H1 (cell line): ENCODE measurements around the gene CD47. TPM values are rescaled to one million over a fixed set of nuclear protein-coding genes. Genes with fewer than 3 reads are reported as not detected.

ENCODE experiments used
- BACH1 ChIP-seq: IDR thresholded peaks from 2 replicates; pipeline ENCODE4 v1.6.1; 2012; ENCODE audit warnings: low read length, improper control_type of control experiment
- E2F6 ChIP-seq: IDR thresholded peaks from 2 replicates; pipeline ENCODE4 v1.6.1; 2012; ENCODE audit warnings: inconsistent platforms
- GABPA ChIP-seq: IDR thresholded peaks from 2 replicates; pipeline ENCODE4 v1.6.1; 2011; ENCODE audit warnings: mild to moderate bottlenecking, low read length, moderate library complexity, borderline replicate concordance; ENCODE audit not compliant: insufficient read depth
- polyA plus RNA-seq, 7 experiments: library from polyadenylated mRNA; depleted of rRNA in 3 of 7; stranded (reverse) in 5 of 7; unstranded in 2 of 7; fragments of >200 nt in 5 of 7; fragments of 200-250 nt in 2 of 7; gene quantifications; 1 replicate in 5 of 7; 2 replicates in 1 of 7; 4 replicates in 1 of 7; pipeline versions ENCODE4 v1.2.1 to v1.2.3, GENCODE V29; 2011 to 2013; ENCODE audit warnings: missing spikeins in 2 of 7, mixed read lengths in 2 of 7
- total RNA-seq: library from RNA; stranded (reverse); fragmentation: NEBNext Ultra II Directional; extraction: Animal tissue kit (Norgen Biotek cat#: 25700); gene quantifications from 2 replicates; pipeline ENCODE4 v1.2.1, GENCODE V29; 2021

The CD47 gene
- total and polyA plus RNA-seq, 2 of the 8 experiments (the other 6 are each of a cell fraction or from before 2014, with no cell fraction given) = 14.4 to 19.3 TPM

- TF ChIP-seq GABPA (no peak), BACH1 (no peak), E2F6 (no peak)
Measured at GRCh38 chr3:108024146-108024850, 66.5 kb downstream of the CD47 start (continued).
